ENCODE data around the gene TFIP11.
A peak's percentile ranks its signal among the peaks of the same experiment; 100 is the strongest.

TFIP11 gene

GRCh38 chr22:26484360-26484706 is 27.9 kb downstream of the TFIP11 start:
- Histone ChIP-seq H3K4me3 (ENCODE audit: low read depth, low read length) (peak overlapping the region; percentile 67), H3K27me3 (no peaks in the 10 kb centered on the region), H3K36me3 (peaks cover 21% of the 10 kb centered on the region), H3K9me3 (no peaks in the 10 kb centered on the region), H3K4me1 (peaks cover 2% of the 10 kb centered on the region; the same call in 1 of the 2 replicates)
- DNase-seq = no peak
- no peak for TF ChIP-seq CTCF (IDR thresholded peaks at IDR 0.05; ENCODE audit: low read depth, low read length)

GRCh38 chr22:26483439-26484359 is 28.6 kb downstream of the TFIP11 start, which contains the start of the genes HPS4 and SRRD:
Gene HPS4 (minus strand): TSS chr22:26483783. CDS start chr22:26481762, 2,021 bp downstream.
Gene SRRD (plus strand): TSS chr22:26483877. CDS start chr22:26483891, 14 bp downstream.
- DNase-seq = peak; percentile 92
- Histone ChIP-seq H3K27me3 (no peaks in the 10 kb centered on the region), H3K9me3 (no peaks in the 10 kb centered on the region), H3K4me3 (ENCODE audit: low read depth, low read length) (peak within 1 kb of the TSS; percentile 67), H3K36me3 (peaks cover 15% of the 10 kb centered on the region), H3K4me1 (peaks cover 2% of the 10 kb centered on the region; the same call in 1 of the 2 replicates)
- TF ChIP-seq CTCF (IDR thresholded peaks at IDR 0.05; ENCODE audit: low read depth, low read length) = no peak

- H3K9me3 ChIP-seq = no peaks in the 10 kb centered on the region
- peak overlapping the region; percentile 67 for H3K4me3 ChIP-seq (ENCODE audit: low read depth, low read length)
- no peak for TF ChIP-seq CTCF (IDR thresholded peaks at IDR 0.05; ENCODE audit: low read depth, low read length)
- H3K36me3 ChIP-seq = peaks cover 8% of the 10 kb centered on the region
- DNase-seq = no peak
- H3K27me3 ChIP-seq = no peaks in the 10 kb centered on the region
- peaks cover 2% of the 10 kb centered on the region; the same call in 1 of the 2 replicates for H3K4me1 ChIP-seq
Observed at GRCh38 chr22:26483043-26483438, 29.2 kb downstream of the TFIP11 start.

GRCh38 chr22:26482161-26482560 is 30.1 kb downstream of the TFIP11 start:
- Histone ChIP-seq H3K9me3 (no peaks in the 10 kb centered on the region), H3K4me3 (ENCODE audit: low read depth, low read length) (peak overlapping the region; percentile 67), H3K27me3 (no peaks in the 10 kb centered on the region), H3K4me1 (peaks cover 2% of the 10 kb centered on the region; the same call in 1 of the 2 replicates), H3K36me3 (peaks cover 4% of the 10 kb centered on the region)
- TF ChIP-seq CTCF (IDR thresholded peaks at IDR 0.05; ENCODE audit: low read depth, low read length) = no peak
- DNase-seq = no peak

- Histone ChIP-seq H3K36me3 (peaks cover 8% of the 10 kb centered on the region), H3K27me3 (no peaks in the 10 kb centered on the region), H3K4me1 (peaks cover 2% of the 10 kb centered on the region; the same call in 1 of the 2 replicates), H3K4me3 (ENCODE audit: low read depth, low read length) (peak overlapping the region; percentile 2; the same call in 1 of the 2 replicates), H3K9me3 (no peaks in the 10 kb centered on the region)
- TF ChIP-seq CTCF (IDR thresholded peaks at IDR 0.05; ENCODE audit: low read depth, low read length) = no peak
- no peak for DNase-seq
Observed at GRCh38 chr22:26481694-26482093, 30.6 kb downstream of the TFIP11 start.

Measured in BE2C (cell line).